Suprapubic skin (tissue), 4 donors: ENCODE data around the gene COL6A3. TPM values are rescaled to one million over a fixed set of nuclear protein-coding genes. Genes with fewer than 3 reads are reported as not detected.

Experiments
- DNase-seq, 2 donors: peaks; one replicate each; pipeline ENCODE4 v3.0.0-alpha.2; 2019; ENCODE audit warnings: low spot score in 2 of 2
- H3K27ac ChIP-seq: fragments of 200-600 bp; sonication (generic); one replicate; pipeline ENCODE4 v1.5.1; 2019
- H3K27me3 ChIP-seq: fragments of 200-600 bp; sonication (generic); one replicate; pipeline ENCODE4 v1.5.1; 2019
- H3K36me3 ChIP-seq: fragments of 200-600 bp; sonication (generic); one replicate; pipeline ENCODE4 v1.5.1; 2019
- H3K4me1 ChIP-seq: fragments of 200-600 bp; sonication (generic); one replicate; pipeline ENCODE4 v1.5.1; 2019
- H3K4me3 ChIP-seq: fragments of 200-600 bp; sonication (generic); one replicate; pipeline ENCODE4 v1.5.1; 2019; ENCODE audit warnings: mild to moderate bottlenecking
- H3K9me3 ChIP-seq: fragments of 200-600 bp; sonication (generic); one replicate; pipeline ENCODE4 v1.5.1; 2019
- CTCF ChIP-seq, 2 donors: fragments of 200-600 bp in 1 of 2; fragments of 450-650 bp in 1 of 2; sonication (generic) in 1 of 2; IDR thresholded peaks; one replicate each; pipeline ENCODE4 v1.5.1; 2016 to 2019; ENCODE audit warnings: antibody characterized with exemption in 2 of 2, mild to moderate bottlenecking in 1 of 2, moderate library complexity in 1 of 2
- EP300 ChIP-seq: sonication (generic); formaldehyde crosslinking; IDR thresholded peaks from one replicate; pipeline ENCODE4 v1.6.1; 2017; ENCODE audit warnings: antibody characterized with exemption
- POLR2A ChIP-seq, 2 donors: fragments of 450-650 bp; IDR thresholded peaks; one replicate each; pipeline ENCODE4 v1.6.1; 2017; ENCODE audit warnings: antibody characterized with exemption in 2 of 2, mild to moderate bottlenecking in 2 of 2, moderate library complexity in 2 of 2
- POLR2AphosphoS5 ChIP-seq, 3 donors: sonication (generic); formaldehyde crosslinking; IDR thresholded peaks; one replicate each; pipeline ENCODE4 v1.6.1; 2017; ENCODE audit warnings: antibody characterized with exemption in 3 of 3
- WGBS: methylation state at CpG from one replicate; pipeline ENCODE4 v1.1.5; 2018; 5-methylcytosine and 5-hydroxymethylcytosine counted together
- total RNA-seq, 4 donors: library from RNA; depleted of rRNA; stranded (reverse); fragments of >200 nt; gene quantifications; one replicate each; pipeline ENCODE4 v1.1.0, GENCODE V29; 2016

COL6A3 gene
- total RNA-seq, 4 donors from 2014 or later: 50.1 to 79.2 (median 66.3) TPM

GRCh38 chr2:237392186-237392585 is 21.8 kb downstream of the COL6A3 start:
- Histone ChIP-seq H3K27ac (no peak overlapping the region), H3K27me3 (no peaks in the 10 kb centered on the region), H3K4me3 (no peak overlapping the region), H3K9me3 (no peaks in the 10 kb centered on the region), H3K36me3 (peaks cover 11% of the 10 kb centered on the region), H3K4me1 (no peaks in the 10 kb centered on the region)
- no peak for TF ChIP-seq POLR2A (IDR thresholded peaks at IDR 0.05)
- no peak for TF ChIP-seq EP300
- TF ChIP-seq POLR2AphosphoS5 (IDR thresholded peaks at IDR 0.05): no peak
- TF ChIP-seq CTCF (IDR thresholded peaks at IDR 0.05): no peak
- WGBS: 84% methylated on average over 1 of the region's 1 CpG
- DNase-seq: no peak

- 62% methylated on average over 5 of the region's 5 CpGs for WGBS
- no peak for TF ChIP-seq CTCF (IDR thresholded peaks at IDR 0.05)
- no peak for TF ChIP-seq POLR2A (IDR thresholded peaks at IDR 0.05)
- no peak for TF ChIP-seq EP300
- Histone ChIP-seq H3K36me3 (peaks cover 11% of the 10 kb centered on the region), H3K27ac (no peak overlapping the region), H3K9me3 (no peaks in the 10 kb centered on the region), H3K27me3 (no peaks in the 10 kb centered on the region), H3K4me3 (no peak overlapping the region), H3K4me1 (no peaks in the 10 kb centered on the region)
- no peak for DNase-seq
These were observed 22.8 kb downstream of the COL6A3 start for GRCh38 chr2:237391140-237391539.

DNA sequence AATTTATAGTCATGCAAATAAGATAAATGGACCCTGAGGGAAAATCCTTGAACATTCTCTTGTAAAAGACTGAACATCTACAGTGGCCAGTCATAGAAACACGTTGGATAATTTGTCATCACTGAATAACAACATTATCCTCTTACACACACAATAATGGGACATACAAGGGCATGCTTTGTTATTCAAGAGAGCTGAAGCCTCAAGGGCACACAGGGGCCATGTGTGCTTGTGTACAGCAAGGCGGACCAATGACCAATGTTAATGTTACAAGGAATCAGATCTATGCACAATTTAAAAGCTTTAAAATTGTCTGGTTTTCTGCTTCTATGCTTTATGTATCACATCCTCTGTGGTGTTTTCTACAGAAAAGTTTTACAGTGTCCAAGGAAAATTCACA is 23.7 kb downstream of the COL6A3 start:
- Histone ChIP-seq H3K27ac (no peak overlapping the region), H3K4me3 (no peak overlapping the region), H3K4me1 (no peaks in the 10 kb centered on the region), H3K9me3 (no peaks in the 10 kb centered on the region), H3K36me3 (peaks cover 11% of the 10 kb centered on the region), H3K27me3 (no peaks in the 10 kb centered on the region)
- no peak for TF ChIP-seq EP300
- TF ChIP-seq CTCF (IDR thresholded peaks at IDR 0.05): no peak
- no peak for TF ChIP-seq POLR2AphosphoS5 (IDR thresholded peaks at IDR 0.05)
- no peak for TF ChIP-seq POLR2A (IDR thresholded peaks at IDR 0.05)
- WGBS: 68% methylated on average over 2 of the region's 2 CpGs
- DNase-seq: no peak

- no peaks in the 10 kb centered on the region for H3K27me3 ChIP-seq
- WGBS: 79% methylated on average over 3 of the region's 3 CpGs
- DNase-seq: no peak
- no peak overlapping the region for H3K27ac ChIP-seq
- no peak overlapping the region for H3K4me3 ChIP-seq
- H3K9me3 ChIP-seq: no peaks in the 10 kb centered on the region
- peaks cover 10% of the 10 kb centered on the region for H3K36me3 ChIP-seq
- TF ChIP-seq CTCF (IDR thresholded peaks at IDR 0.05) (no peak), POLR2AphosphoS5 (IDR thresholded peaks at IDR 0.05) (no peak), POLR2A (IDR thresholded peaks at IDR 0.05) (no peak), EP300 (no peak)
- no peaks in the 10 kb centered on the region for H3K4me1 ChIP-seq
These were observed 24.1 kb downstream of the COL6A3 start for GRCh38 chr2:237389831-237390230.

GRCh38 chr2:237388036-237388435 is 25.9 kb downstream of the COL6A3 start:
- H3K27ac ChIP-seq: no peak overlapping the region
- DNase-seq: no peak
- H3K4me1 ChIP-seq: no peaks in the 10 kb centered on the region
- H3K9me3 ChIP-seq: no peaks in the 10 kb centered on the region
- H3K4me3 ChIP-seq: no peak overlapping the region
- no peaks in the 10 kb centered on the region for H3K27me3 ChIP-seq
- TF ChIP-seq POLR2AphosphoS5 (IDR thresholded peaks at IDR 0.05) (no peak), POLR2A (IDR thresholded peaks at IDR 0.05) (no peak), EP300 (no peak), CTCF (IDR thresholded peaks at IDR 0.05) (no peak)
- 85% methylated on average over 5 of the region's 5 CpGs for WGBS
- peaks cover 7% of the 10 kb centered on the region for H3K36me3 ChIP-seq
